ENCODE data around the gene RAMP1.

Gene RAMP1

DNA sequence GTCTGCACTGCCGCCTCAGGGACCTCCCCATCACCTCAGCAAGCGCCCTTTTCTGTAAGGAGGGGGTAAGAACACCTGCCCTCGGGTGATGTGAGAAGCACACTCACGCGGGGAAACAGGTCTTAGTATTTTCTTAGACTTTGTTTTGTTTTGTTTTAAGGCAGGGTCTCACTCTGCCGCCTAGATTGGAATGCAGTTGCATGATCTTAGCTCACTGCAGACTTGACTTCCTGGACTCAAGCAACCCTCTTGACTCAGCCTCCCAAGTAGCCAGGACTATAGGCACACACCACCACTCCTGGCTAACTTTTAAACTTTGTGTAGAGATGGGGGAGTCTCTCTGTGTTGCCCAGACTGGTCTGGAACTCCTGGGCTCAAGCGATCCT, 37.1 kb downstream of the RAMP1 start:
- no peak for DNase-seq

DNA sequence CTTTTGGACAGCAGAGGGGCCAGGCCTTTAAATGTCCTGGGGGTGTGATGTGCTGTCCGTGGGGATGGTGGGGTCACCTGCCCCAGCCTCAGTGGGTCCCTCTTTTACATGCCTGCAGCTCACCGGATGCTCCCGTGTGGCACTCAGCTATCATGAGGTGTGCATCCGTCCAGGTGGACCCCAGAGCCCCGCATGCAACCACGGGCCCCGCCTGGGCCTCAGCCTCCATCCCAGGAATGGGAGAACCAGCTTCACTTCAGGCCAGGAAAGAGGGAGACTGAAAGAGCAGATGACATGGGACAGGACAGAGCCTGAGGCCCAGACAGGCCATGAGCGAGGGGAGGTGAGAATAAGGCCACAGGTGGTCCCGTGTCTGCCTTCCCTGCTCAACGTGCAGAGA, 37.5 kb downstream of the RAMP1 start:
- no peak for DNase-seq

DNA sequence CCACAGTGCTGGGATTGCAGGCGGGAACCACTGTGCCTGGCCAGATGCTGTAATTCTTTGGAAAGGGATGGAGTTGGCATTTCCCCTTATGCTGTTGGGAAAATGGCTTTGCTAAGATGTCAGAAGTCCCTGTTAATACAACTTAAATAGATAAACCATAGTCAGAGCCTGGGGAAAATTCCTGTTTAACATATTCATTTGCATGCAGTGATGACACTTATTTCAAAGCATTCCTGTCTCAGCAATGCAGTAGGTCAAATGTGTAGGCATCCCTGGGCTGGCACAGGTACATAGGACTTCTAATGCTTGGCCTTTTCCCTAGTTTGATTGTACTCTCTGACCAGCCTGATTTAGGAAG, 38.6 kb downstream of the RAMP1 start:
- no peak for DNase-seq

DNA sequence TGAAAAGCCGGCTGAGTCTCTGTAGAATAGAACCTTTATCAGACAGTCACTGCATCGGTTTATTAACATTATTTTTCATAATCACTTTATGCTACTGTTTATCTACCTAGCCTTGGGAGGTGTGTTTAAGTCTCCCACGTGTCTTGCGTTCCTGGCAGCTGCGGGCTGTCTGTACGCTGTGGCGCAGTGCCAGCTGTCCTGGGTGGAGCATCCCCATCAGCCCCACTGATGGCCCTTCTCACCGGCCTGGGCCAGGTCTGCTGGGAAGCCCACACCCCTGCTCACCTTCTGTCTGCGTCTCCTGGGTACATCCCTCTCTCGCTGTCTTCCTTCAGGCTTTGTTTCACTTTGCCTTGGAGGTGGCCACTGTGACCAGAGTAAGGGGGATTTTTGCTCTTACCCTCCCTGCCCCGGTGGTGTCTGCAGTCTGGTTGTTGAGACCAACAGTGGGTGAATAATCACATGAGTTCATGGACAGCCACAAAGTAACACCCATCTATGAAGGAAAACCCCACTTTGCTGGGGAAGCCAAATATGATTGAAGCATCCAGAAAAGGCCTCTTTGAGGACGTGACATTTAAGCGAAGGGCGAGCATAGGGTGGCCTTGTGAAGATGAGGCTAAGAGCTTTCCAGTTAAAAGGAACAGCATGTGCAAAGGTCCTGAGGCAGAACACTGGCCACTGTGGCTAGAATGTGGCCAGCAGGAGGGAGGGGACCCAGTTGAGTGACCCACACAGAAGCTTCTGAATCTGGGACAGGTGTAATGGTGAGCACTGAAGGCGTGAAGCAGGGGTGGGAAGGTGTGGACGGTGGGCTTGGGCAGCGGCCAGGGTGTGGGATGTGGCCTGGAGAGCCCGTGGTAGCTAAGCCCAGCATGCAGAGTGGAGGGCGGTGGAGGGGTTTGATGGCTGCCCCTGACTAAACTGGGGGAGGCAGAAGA, 41.7 kb downstream of the RAMP1 start:
- no peak for DNase-seq

DNA sequence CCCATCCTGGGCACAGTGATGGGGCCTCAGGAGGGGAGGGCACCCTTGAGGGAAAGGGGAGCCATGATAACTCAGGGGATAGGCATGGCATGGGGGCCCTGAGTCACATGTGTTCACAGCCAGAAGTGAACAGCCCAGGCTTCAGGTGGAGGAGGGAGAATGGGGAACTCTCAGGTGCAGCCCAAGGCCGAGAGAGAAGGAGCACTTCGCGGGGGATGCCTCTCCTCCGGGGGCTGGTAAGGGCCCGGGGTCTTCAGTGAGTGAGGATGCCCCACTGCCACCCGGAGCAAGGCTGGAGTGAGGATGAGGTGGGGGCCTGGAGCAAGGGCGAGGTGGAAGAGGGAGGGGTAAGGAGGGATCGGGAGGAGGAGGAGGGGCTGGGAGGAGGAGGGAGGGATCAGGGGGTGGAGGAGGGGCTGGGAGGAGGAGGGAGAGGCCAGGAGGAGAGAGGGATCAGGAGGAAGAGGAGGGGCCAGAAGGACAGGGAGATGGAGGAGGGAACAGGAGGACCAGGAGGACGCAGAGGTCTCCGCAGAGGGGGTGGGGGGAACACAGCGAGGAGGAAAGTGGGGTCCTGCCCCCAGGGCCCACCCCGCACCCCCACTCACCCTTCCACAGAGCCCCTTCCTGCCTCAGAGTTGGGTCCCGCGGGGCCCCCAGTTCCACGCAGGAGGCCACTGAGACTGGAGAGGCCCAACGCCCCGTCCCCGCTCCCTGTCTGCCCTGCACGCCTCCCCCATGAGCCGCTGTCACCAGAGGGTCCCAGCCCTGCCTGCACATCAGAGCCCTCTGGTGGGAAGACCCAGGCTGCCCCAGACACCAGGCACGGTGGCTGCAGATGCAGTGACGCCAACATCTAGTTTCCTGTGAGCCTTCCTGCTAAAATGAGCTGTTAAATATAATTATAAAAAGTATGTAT, 42.8 kb downstream of the RAMP1 start:
- DNase-seq, result no peak

DNA sequence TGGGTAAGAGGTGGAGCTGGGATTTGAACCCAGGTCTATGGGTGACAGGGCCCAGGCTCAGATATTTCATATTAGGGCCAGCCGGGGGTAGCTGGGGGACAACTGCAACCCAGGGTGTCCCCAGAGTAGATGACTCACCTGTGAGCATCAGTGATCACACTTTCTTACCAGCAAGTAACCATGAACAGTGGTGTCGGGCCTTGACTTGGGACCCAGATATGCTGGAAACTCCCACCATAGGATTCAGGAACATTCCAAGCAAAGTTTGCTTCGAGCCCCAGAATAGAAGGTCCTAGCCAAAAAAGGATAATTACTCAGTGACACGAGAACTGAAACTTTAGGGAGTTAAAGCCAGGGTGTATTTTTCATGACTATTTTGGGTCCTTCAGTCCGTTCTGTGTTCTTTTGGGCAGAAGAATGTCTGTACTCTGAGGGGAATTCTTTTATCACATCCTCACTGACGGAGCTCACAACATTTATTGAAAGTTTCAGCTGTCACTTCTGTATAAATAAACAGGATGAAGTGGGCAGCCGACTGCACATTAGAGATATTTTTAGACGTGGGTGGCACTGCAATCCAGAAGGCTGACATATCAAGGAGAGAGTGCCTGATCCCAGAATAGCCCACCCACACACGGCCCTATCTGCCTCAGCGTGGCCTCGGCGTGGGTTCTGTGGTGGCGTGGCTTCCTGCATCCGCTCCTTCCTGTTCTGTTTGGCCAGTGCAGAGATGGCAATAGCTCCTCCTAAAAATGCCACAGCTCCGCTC, 45.6 kb downstream of the RAMP1 start:
- no peak for DNase-seq

DNA sequence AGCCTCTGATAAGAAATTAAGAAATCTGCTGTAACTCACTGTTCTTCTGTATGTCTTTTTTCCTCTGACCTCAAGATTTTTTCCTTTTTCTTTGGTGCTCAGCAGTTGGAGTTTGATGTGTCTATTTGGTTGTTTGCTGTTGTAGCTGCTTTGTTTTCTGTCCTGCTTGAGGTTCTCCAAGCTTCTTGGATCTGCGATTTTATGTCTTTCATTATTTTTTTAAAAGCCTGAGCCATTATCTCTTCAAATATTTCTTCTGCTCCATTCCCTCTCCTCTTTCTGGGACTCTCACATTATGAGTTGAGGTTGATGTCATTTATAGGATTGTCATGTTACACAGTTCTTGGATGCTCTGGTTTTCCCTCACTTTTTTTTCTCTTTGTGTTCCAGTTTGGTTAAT, 47.7 kb downstream of the RAMP1 start:
- no peak for DNase-seq

DNA sequence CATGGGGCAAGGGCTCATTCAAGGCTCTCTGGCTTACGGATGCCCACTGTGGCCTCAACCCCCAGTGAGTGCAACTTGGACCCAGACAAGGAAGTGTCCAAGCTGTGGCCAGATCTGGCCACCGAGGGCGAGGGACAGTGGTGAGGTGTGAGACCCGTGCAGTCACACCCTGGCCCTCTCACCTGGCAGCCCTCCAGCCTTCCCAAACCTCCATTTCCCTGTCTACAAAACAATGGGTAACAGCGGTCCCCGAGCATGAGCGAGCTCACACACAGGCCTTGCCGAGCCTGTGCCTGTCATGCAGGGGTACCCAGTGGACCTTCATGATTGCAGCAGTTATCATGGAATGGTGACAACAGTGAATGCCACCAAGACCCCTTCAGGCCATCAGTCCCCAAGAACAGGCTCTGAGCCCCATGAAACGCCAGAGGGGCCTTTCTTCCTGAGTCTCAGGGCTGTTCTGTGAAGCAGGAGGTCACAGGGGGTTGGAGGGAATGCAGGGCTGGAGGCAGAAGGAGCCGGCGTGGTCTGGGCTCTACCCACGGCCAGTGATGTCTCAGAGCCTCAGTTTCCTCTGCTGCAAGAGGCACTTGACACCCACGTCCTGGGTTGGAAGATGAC, 49.8 kb downstream of the RAMP1 start:
- DNase-seq, result no peak

DNA sequence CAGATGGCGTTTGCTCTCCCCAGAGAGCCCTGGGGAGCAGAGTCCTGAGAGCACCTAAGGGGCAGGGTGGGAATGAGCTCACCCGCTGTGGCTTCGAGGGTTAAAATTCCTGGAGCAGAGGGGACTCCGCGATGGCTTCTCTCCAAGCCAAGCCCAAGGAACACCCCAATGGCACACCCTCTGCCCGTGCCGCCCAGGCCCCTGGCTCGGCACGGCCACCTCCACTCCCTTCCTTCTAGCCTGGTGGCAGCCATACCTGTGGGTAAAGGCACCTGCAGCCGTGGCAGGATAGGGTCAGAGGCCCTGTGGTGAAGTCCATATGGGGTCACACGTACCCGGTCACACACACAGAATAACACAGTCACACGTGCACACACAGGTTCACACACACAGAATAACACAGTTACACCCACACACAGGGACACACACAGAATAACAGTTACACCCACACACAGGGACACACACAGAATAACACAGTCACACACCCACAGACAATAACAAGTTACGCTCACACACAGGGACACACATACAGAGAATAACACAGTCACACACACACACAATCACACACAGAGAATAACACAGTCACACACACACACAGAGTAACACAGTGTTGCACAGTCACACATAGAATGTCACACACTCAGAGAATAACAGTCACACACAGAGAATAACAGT, 50.5 kb downstream of the RAMP1 start:
- no peak for DNase-seq

DNA sequence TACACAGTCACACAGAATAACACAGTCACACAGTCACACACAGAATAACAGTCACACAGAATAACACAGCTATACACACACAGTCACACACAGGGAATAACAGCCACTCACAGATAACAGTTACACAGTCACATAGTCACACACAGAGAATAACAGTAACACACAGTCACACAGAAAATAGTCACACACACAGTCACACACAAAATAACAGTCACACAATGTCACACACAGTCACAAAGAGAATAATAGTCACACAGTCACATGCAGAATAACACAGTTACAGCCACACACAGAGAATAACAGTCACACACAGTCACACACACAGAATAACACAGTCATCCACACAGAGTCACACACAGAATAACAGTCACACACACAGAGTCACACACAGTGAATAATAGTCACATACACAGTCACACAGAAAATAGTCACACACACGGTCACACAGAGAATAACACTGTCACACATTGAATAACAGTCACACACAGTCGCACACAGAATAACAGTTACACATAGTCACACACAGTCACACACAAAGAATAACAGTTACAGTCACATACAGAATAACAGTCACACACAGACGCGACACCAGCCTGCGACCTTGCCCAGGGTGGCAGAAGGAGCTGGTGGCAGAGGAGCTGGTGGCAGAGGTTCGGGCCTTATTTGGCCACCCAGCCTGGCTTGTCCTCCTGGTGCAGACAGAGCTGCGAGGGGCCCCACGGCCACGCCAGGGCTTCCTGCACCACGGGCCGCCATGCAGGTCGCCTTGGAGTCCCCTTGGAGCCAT, 51.3 kb downstream of the RAMP1 start:
- DNase-seq, result no peak

DNA sequence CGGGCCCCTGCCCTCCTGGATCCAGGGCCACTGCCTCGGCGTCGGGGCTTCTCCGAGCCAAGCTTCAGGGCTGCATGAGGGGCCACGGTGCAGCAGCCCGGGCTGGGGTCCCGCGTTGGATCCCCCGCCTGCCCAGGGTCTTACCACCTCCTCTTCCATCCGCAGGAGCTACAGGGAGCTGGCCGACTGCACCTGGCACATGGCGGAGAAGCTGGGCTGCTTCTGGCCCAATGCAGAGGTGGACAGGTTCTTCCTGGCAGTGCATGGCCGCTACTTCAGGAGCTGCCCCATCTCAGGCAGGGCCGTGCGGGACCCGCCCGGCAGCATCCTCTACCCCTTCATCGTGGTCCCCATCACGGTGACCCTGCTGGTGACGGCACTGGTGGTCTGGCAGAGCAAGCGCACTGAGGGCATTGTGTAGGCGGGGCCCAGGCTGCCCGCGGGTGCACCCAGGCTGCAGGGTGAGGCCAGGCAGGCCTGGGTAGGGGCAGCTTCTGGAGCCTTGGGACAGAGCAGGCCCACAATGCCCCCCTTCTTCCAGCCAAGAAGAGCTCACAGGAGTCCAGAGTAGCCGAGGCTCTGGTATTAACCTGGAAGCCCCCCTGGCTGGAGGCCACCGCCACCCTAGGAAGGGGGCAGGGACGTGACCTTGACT, 52.1 kb downstream of the RAMP1 start:
- DNase-seq, result no peak

DNA sequence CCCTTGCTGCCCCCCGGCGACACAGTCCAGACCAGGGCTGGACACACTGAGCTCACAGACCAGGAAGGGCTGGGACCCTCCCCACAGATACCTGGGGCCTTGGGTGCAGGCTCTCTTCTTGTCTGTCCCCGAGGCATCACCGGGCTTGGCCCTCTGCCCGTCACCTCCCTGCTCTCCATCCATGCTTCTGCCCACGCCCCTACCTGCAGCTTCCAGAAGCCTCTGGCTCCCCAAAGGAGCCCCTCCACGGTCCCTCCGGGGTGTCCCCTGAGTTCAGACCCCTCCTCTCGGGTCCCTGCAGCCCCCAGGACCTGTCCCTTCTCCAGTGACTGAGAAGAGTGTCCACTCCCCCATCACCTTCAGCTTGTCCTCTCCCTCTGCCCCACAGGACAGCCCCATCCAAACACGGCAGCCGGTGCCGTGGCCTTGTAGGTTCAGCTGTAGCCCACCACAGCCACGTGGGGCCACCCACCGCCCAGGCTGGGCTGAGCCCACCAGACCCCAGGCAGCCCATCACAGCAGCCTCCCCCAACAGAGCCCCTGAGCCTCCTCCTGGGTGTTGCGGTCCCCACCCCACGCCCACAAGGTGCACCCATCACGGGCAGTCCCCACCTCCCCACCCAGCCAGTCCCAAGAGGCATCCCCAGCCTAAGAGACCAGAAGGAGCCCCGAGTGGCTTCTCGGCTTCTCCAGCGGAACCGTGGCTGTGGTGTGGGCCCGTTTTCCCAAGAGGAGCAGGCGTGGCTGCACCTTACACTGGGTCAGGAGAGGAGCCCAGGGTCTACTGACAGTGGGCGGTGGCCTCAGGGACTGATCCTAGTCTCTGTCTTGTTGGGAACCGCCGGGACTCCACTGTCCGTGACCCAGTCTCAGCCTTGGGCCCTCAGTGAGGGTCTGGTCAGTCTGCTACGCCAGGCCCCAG, 53.1 kb downstream of the RAMP1 start:
- no peak for DNase-seq

DNA sequence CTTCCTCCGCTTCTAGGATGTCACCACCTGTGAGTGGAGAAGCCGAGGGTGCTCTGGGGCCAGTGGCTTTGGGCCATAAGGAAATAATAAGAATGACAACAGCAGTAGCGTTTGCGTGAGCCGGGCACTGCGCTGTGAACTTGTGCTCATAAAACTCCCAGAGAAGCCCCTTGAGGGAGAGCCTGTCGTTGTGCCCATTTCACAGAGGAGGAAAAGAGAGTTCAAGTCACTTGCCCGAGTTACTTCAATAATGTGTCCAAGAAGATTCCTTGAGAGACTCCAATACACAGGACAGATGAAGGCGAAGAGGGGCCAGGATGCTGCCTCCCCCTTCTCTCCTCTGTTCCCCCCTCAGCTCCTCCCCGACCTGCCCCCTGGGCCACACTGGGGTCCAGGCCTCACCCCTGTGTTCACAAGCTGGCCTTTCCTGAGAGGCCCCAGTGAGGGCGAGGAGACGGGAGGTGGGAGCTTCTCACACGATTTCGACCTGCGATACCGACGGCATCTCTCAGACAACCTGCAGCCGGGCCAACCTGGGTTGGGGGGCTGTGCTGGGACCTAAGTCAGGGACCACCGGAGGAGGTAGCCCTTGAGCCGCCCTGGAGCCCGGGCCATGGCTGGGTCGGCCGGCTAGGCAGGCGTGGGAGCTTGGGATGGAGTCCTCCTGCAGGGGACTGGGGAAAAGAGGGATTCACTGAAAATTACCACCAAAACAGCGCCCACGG, 53.9 kb downstream of the RAMP1 start:
- DNase-seq, result no peak

DNA sequence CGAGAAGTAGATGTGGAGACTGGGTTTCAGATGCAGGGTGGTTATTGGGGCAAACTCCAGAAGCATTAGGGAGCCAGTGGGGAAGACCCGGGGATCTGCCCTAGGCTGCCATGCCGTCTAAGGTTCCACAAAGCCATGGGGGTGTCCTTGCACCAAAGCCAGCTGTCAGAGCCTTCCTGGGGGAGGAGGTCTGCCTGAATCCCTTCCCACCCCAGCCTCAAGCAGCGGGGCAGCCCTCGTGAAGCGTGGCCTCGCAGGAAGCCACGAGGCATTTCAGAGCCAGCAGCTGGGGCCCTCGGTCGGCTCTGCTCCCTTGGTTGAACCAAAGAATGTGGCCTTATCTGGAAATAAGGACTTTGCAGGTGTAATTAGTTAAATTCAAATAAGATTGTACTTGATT, 56.2 kb downstream of the RAMP1 start:
- DNase-seq, result no peak

DNA sequence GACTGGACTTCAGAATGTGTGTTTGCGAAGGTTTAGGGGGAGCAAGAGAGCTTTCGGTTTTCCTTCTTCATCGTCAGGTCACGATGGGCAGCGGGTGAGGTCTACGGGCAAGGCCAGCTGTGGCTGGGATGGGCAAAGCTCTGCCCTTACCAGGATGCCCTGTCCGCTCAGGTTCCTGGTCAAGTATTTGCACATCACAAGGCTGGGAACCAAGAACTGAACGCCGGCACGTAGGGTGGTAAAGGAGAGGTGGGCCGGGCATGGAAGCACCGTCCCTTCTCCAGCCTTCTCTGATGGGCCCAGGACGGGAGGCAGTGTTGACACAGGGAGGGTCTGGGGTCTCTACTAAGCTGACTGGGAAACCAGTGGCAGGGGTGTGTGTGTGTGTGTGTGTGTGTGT, 56.9 kb downstream of the RAMP1 start:
- no peak for DNase-seq

DNA sequence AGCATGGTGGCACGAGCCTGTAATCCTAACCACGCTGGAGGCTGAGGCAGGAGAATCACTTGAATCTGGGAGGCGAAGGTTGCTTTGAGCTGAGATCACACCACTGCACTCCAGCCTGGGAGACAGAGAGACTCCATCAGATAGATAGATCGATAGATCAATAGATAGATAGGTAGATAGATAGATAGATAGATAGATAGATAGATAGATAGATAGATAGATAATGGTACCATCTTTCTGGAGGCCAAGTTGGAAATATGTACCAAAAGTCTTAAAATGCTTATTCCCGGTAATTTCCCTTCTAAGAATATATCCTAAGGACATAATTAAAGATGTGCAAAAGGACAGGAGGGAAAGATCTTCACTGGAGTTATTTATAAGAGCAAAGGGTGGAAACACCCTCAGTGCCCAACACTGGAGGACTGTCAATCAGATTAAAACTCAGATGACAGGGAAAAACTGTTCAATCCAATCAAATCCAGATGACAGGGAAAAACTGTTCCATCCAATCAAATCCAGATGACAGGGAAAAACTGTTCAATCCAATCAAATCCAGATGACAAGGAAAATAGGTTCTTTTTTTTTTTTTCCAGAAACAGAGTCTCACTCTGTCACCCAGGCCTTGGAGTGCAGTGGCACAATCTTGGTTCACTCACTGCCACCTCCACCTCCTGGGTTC, 58.4 kb downstream of the RAMP1 start:
- DNase-seq, result no peak

DNA sequence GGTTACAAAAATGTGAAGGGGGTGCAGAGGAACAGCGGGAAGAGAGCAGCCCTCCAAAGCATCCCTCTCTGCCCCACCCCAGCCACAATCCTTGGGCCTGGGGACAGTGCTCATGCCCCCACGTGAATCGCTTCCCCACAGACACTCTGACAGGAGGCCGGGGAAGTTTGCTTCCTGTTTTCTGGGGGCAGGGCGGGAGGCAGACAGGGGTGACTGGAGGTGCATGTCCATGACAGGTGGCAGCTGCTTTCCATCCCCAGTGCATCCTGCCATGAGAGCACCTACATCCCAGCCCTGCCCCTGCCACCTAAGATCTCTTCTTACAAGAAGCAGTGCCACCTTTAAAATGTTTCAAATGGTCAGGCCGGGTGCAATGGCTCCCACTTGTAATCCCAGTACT, 60.2 kb downstream of the RAMP1 start:
- no peak for DNase-seq

DNA sequence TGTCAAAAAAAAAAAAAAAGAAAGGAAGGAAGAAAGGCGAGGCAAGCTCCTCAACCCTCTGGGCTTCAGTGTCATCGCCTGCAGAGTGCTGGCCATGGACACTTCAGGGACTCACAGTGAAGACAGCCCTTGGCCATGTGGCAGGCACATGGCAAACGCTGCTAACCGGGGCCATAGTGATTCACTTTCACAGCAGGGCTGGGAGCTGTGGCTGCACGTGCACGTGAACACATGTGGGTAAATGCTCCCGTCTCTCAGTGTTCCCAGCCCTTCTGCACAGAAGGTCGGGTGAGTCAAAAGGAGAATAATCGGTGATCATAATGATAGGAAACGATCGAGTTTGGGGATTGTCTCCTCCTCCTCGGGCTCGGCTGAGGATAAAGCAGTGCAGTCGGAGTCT, 61.2 kb downstream of the RAMP1 start:
- DNase-seq, result no peak

All from central memory CD4-positive, alpha-beta T cell (primary cell).